Epithelial cell of esophagus (primary cell): ENCODE measurements around the gene PTDSS2.

Experiments used
- DNase-seq: peaks from one replicate; pipeline ENCODE4 v3.0.0; 2010; ENCODE audit warnings: low read depth
- H3K4me3 ChIP-seq: 2 replicates; pipeline ENCODE4 v1.5.1; 2011; ENCODE audit warnings: mild to moderate bottlenecking, low read length, control low read depth
- TF ChIP-seq, protein P1 (sequence below): IDR thresholded peaks from 2 replicates; pipeline ENCODE4 v1.5.1; 2011; ENCODE audit warnings: low read depth, mild to moderate bottlenecking, low read length, control low read depth, inconsistent platforms; ENCODE audit not compliant: insufficient read depth; ENCODE audit errors: missing control alignments

The PTDSS2 gene

GRCh38 chr11:487571-488021 is 37.5 kb downstream of the PTDSS2 start:
- DNase-seq: no peak
- no peak overlapping the region for H3K4me3 ChIP-seq
- TF ChIP-seq, protein P1, sequence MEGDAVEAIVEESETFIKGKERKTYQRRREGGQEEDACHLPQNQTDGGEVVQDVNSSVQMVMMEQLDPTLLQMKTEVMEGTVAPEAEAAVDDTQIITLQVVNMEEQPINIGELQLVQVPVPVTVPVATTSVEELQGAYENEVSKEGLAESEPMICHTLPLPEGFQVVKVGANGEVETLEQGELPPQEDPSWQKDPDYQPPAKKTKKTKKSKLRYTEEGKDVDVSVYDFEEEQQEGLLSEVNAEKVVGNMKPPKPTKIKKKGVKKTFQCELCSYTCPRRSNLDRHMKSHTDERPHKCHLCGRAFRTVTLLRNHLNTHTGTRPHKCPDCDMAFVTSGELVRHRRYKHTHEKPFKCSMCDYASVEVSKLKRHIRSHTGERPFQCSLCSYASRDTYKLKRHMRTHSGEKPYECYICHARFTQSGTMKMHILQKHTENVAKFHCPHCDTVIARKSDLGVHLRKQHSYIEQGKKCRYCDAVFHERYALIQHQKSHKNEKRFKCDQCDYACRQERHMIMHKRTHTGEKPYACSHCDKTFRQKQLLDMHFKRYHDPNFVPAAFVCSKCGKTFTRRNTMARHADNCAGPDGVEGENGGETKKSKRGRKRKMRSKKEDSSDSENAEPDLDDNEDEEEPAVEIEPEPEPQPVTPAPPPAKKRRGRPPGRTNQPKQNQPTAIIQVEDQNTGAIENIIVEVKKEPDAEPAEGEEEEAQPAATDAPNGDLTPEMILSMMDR: no peak

- H3K4me3 ChIP-seq: no peak overlapping the region
- no peak for DNase-seq
- TF ChIP-seq, protein P1: no peak
Observed at GRCh38 chr11:488062-488461, 38.0 kb downstream of the PTDSS2 start.

DNA sequence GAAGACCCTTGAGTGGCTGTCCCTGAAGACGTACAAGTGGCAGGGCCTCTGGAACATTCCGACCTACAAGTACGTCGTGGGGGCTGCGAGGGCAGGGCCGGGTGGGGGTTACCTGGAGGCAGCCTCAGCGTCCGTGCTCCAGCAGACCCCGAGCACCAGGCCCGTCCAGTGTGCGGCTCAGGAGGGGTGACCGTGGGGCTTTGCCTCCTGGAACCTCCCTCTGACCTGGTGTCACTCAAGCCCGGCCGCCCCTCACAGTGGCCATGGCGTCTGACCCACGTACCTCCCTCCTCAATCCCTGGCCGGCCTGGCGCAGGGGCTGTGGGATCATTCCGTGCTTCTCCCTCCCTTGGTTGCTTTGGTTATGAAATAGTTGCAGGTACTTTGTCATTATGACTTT is 38.5 kb downstream of the PTDSS2 start:
- no peak for DNase-seq
- H3K4me3 ChIP-seq: no peak overlapping the region
- TF ChIP-seq, protein P1: no peak

DNA sequence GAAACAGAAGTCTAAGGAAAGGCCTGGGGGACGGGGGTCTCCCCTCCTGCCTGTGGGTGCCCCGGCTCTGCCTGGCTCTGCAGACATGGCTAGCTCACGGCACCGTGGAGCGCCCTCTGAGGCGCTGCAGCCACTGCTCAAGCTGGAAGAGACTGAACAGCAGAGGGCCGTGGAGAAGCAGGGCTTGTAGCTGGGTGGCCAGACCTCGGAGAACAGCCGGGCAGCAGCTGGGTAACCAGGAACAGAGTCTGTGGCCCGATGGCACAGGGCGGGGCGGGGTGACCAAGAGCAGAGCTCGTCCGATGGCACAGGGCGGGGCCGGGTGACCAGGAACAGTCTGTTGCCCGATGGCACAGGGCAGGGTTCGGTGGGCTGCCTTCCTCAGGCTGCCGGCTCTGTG is 38.9 kb downstream of the PTDSS2 start:
- H3K4me3 ChIP-seq: no peak overlapping the region
- TF ChIP-seq, protein P1: no peak
- DNase-seq: no peak

DNA sequence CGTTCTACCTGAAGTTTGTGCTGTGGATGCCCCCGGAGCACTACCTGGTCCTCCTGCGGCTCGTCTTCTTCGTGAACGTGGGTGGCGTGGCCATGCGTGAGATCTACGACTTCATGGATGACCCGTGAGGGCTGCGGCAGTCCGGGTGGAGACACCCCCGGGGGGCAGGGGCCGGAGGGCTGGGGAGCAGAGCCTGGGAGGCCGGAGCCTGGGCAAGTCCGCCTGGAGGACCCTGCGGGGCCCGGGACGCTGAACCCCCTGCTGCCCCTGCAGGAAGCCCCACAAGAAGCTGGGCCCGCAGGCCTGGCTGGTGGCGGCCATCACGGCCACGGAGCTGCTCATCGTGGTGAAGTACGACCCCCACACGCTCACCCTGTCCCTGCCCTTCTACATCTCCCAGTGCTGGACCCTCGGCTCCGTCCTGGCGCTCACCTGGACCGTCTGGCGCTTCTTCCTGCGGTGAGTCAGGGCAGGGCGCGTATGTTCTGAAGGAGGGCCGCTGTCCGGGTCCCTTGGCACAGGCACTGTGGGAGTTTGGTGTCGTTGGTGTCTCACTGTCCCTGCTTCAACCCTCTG is 39.6 kb downstream of the PTDSS2 start:
- TF ChIP-seq, protein P1: no peak
- no peak for DNase-seq
- H3K4me3 ChIP-seq: no peak overlapping the region

GRCh38 chr11:490186-490929 is 40.3 kb downstream of the PTDSS2 start:
- TF ChIP-seq, protein P1: no peak
- no peak overlapping the region for H3K4me3 ChIP-seq

GRCh38 chr11:490930-491260 is 40.8 kb downstream of the PTDSS2 start:
- TF ChIP-seq, protein P1: no peak
- no peak overlapping the region for H3K4me3 ChIP-seq
- no peak for DNase-seq

More at GRCh38 chr11:490186-490929, 40.3 kb downstream of the PTDSS2 start:
- DNase-seq: no peak
